Kidney epithelial cell (primary cell): Measurements from ENCODE around the gene NCOR2. TPM values are rescaled to one million over a fixed set of nuclear protein-coding genes. Genes with fewer than 3 reads are reported as not detected.

Source experiments
- DNase-seq: peaks from one replicate; pipeline ENCODE4 v3.0.0-alpha.2; 2010; ENCODE audit warnings: low read depth
- H3K27me3 ChIP-seq: 2 replicates; pipeline ENCODE4 v1.6.0; 2011; ENCODE audit warnings: low read length; ENCODE audit not compliant: control insufficient read depth, insufficient read depth
- H3K36me3 ChIP-seq: 2 replicates; pipeline ENCODE4 v1.5.1; 2011; ENCODE audit warnings: low read length; ENCODE audit not compliant: control insufficient read depth, insufficient read depth
- H3K4me3 ChIP-seq: 2 replicates; pipeline ENCODE4 v1.5.1; 2011; ENCODE audit warnings: low read depth, mild to moderate bottlenecking, control low read depth, low read length
- CTCF ChIP-seq: IDR thresholded peaks from 2 replicates; pipeline ENCODE4 v1.5.1; 2011; ENCODE audit warnings: mild to moderate bottlenecking, moderate library complexity, low read length, control low read depth, inconsistent platforms; ENCODE audit not compliant: insufficient read depth, poor library complexity, severe bottlenecking
- total RNA-seq: library from RNA; depleted of rRNA; stranded (reverse); fragments of >200 nt; gene quantifications from 2 replicates; pipeline ENCODE4 v1.2.3, GENCODE V29; 2015

NCOR2 gene
- total RNA-seq, 1 donor from 2014 or later: 113 TPM

DNA sequence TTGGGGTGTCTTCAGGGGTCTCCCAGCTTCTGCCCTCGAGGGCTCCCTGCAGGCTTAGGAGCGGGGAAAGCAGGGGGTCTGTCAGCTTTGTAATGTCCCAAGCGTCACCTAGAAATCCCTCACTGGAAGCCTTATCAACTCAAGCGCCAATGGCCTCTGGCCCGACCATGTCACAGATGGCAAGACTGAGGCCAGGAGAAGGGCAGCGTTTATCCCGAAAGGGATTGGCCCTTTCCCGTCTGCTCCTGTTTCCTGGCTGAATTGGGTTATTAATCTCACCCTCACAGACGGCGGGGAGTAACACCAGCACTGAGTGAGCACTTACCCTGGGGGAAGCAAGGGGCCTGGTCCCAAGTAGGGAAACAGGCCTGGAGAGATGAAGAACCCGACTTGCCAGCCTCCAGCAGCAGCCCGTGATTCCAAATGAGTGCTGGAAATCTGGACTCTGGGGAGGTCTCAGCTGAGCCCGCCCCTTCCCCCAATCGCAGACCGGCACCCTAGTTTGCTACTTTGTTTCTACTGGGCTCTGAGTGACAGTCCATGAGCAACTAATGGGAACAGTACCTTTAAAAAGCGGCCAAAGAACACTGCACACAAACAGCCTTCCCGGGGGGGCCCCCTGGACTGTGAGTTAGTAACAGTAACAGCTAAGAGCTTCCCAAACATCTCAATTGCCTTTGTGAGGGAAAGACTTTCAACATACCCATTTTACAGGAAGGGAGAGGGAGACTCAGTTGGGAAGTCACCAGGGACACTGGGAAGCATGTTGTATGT lies 2.1 kb upstream of the NCOR2 start:
- DNase-seq: no peak
- TF ChIP-seq CTCF: no peak
- Histone ChIP-seq H3K36me3 (no peaks in the 10 kb centered on the region), H3K27me3 (no peaks in the 10 kb centered on the region), H3K4me3 (no peak overlapping the region)

DNA sequence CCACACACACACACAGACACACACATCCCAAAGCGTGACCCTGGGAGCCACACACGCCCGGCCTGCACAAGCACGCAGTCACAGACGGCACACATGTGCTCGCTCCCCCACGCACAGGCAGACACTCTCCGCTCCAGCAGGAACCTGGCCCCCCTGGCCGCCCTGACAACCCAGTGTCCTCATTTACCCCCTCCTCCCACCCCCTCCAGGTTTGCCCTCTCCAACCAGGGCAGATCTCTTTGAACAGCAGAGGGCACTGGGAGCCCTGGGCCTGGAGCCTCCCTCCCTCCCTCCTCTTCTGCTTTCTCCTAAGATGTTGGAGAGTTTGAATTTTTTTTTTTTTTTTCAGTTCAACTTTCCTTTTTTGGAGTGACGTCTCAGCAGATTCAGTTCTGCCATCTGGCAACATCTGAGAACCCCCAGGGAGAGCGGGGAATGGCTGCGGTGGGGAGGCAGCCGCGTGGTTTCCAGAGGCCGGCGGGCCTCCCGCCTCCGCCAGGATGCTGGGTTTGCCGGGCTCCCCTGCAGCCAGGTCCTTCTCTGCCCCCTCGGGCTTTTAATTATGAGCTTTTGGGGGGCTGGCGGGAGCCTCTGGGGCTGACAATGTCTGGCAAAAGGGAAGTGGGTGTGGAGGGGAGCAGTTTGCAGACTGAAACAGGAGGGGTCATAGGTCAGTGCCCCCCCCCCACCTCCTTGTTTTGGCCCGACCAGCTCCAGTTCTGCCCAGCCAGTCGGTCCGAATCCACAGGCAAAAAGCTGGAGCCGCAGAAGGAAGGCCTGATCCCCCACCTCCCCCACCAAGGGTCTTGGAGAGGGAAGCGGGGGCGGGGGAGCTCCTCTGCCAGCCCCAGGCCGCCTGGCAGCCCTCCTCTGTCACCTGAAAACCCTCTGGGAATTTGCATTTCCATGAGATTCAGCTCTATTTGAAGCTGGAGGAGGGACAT lies 1.3 kb upstream of the NCOR2 start:
- no peak overlapping the region for H3K4me3 ChIP-seq
- TF ChIP-seq CTCF: peak; percentile 79
- H3K36me3 ChIP-seq: no peaks in the 10 kb centered on the region
- DNase-seq: no peak
- no peaks in the 10 kb centered on the region for H3K27me3 ChIP-seq

DNA sequence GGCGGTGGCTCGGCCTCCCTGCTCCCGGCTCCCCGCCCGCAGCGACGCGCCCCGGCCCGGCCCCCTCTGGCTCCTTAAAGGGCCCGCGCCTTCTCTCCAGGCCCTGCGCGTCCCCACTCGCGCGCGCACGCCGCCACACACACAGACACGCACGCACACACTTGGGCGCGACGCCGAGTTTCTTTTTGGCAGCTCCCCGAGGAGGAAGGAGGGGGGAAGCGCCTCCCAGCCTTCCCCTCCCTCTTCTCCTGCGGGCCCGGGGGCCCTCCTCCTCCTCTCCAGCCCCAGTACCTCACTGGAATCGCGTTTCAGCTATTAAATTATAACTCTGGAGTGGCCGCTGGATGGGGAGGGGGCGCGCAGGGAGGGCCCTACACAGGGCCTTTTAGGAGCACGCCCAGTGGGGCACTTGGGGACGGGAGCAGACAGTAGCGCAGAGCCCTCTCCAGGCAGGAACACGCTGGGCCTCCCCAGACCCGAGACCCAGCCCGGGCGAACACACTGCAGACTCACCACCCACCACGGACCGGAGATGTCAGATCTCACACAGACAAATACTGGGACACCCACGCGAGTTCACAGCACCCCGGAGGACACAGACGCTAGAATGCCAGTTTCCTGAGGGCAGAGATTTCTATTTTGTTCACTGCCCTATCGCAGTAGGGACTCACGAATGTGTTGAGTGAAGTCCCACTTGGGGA lies 411 bp upstream of the NCOR2 start:
- no peaks in the 10 kb centered on the region for H3K27me3 ChIP-seq
- DNase-seq: no peak
- no peaks in the 10 kb centered on the region for H3K36me3 ChIP-seq
- no peak for TF ChIP-seq CTCF
- peak overlapping the region; percentile 38 for H3K4me3 ChIP-seq

- no peaks in the 10 kb centered on the region for H3K36me3 ChIP-seq
- H3K4me3 ChIP-seq: peak overlapping the region; percentile 97
- TF ChIP-seq CTCF: peak; percentile 7
- no peaks in the 10 kb centered on the region for H3K27me3 ChIP-seq
- DNase-seq: no peak
These were observed 1.0 kb downstream of the NCOR2 start for GRCh38 chr12:124566161-124566996.

DNA sequence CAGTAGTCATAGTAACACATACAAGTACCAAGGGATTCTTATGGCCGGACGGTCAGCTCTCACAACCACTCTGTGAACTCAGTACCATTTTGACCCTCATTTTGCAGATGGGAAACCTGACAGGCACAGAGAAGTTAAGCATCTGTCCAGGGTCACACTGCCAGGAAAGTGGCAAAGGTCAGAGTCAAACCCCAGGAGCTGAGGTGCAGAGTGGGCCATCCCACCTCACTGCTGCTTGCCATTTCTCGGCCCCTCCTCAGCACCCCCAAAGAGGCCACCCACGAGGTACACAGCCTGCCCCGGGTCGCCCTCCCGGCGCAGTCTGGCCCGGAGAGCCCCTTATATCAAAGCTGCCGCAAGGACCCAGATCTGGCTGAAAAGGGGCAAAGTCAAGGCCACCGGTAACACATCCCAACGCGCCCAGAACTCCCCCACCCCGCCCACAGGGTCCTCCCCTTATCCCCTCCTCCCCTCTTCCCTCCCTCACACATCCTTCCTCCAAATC lies 1.7 kb downstream of the NCOR2 start:
- H3K27me3 ChIP-seq: no peaks in the 10 kb centered on the region
- DNase-seq: no peak
- H3K36me3 ChIP-seq: no peaks in the 10 kb centered on the region
- H3K4me3 ChIP-seq: peak overlapping the region; percentile 97
- no peak for TF ChIP-seq CTCF
